ENCODE measurements around the gene EFCAB6.

The EFCAB6 gene

GRCh38 chr22:43541462-43542407 is 270.4 kb downstream of the EFCAB6 start:
- no peak overlapping the region for H3K4me3 ChIP-seq (ENCODE audit: low read depth, low read length)
- H3K27ac ChIP-seq, result no peak overlapping the region
- no peaks in the 10 kb centered on the region for H3K27me3 ChIP-seq (replicated peaks)
- DNase-seq, result no peak
- in situ Hi-C loops (cut with HindIII; ENCODE audit: low pct_ligation_motif_present, low sequenced_read_pairs), result no loop called here
- TF ChIP-seq, protein P1, sequence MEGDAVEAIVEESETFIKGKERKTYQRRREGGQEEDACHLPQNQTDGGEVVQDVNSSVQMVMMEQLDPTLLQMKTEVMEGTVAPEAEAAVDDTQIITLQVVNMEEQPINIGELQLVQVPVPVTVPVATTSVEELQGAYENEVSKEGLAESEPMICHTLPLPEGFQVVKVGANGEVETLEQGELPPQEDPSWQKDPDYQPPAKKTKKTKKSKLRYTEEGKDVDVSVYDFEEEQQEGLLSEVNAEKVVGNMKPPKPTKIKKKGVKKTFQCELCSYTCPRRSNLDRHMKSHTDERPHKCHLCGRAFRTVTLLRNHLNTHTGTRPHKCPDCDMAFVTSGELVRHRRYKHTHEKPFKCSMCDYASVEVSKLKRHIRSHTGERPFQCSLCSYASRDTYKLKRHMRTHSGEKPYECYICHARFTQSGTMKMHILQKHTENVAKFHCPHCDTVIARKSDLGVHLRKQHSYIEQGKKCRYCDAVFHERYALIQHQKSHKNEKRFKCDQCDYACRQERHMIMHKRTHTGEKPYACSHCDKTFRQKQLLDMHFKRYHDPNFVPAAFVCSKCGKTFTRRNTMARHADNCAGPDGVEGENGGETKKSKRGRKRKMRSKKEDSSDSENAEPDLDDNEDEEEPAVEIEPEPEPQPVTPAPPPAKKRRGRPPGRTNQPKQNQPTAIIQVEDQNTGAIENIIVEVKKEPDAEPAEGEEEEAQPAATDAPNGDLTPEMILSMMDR (IDR thresholded peaks at IDR 0.05; ENCODE audit: low read depth, low read length, missing control alignments), result no peak
- H3K36me3 ChIP-seq (replicated peaks), result no peaks in the 10 kb centered on the region

GRCh38 chr22:43541022-43541421 is 271.1 kb downstream of the EFCAB6 start:
- TF ChIP-seq, protein P1 (IDR thresholded peaks at IDR 0.05; ENCODE audit: low read depth, low read length, missing control alignments), result no peak
- H3K27me3 ChIP-seq (replicated peaks), result no peaks in the 10 kb centered on the region

DNA sequence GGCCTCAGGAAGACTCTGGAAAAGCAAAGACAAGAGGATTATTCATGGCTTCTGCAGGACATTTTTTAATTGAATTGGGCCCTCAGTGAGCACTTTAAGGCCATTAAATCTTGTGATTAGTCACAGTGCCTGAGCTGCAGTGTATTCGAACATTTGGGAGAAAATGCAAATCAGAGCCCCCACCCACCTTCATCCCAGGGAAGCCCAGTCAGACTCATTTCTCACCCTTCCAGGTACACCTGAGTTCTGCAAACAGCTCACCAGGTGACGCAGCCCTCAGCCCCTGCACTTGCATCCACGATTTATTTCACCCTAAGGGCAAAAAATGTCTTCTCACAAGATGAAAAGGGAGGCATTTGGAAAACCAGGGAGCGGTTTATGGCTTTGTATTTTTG is 271.6 kb downstream of the EFCAB6 start:
- no peak for DNase-seq
- no peak overlapping the region for H3K4me3 ChIP-seq (ENCODE audit: low read depth, low read length)
- no peak overlapping the region for H3K27ac ChIP-seq
- H3K36me3 ChIP-seq (replicated peaks), result no peaks in the 10 kb centered on the region
- in situ Hi-C loops (cut with HindIII; ENCODE audit: low pct_ligation_motif_present, low sequenced_read_pairs), result no loop called here
- TF ChIP-seq, protein P1 (IDR thresholded peaks at IDR 0.05; ENCODE audit: low read depth, low read length, missing control alignments), result no peak
- H3K27me3 ChIP-seq (replicated peaks), result no peaks in the 10 kb centered on the region

More at GRCh38 chr22:43541022-43541421, 271.1 kb downstream of the EFCAB6 start:
- no peaks in the 10 kb centered on the region for H3K36me3 ChIP-seq (replicated peaks)
- no peak overlapping the region for H3K27ac ChIP-seq
- in situ Hi-C loops (cut with HindIII; ENCODE audit: low pct_ligation_motif_present, low sequenced_read_pairs), result no loop called here
- H3K4me3 ChIP-seq (ENCODE audit: low read depth, low read length), result no peak overlapping the region
- DNase-seq, result no peak

DNA sequence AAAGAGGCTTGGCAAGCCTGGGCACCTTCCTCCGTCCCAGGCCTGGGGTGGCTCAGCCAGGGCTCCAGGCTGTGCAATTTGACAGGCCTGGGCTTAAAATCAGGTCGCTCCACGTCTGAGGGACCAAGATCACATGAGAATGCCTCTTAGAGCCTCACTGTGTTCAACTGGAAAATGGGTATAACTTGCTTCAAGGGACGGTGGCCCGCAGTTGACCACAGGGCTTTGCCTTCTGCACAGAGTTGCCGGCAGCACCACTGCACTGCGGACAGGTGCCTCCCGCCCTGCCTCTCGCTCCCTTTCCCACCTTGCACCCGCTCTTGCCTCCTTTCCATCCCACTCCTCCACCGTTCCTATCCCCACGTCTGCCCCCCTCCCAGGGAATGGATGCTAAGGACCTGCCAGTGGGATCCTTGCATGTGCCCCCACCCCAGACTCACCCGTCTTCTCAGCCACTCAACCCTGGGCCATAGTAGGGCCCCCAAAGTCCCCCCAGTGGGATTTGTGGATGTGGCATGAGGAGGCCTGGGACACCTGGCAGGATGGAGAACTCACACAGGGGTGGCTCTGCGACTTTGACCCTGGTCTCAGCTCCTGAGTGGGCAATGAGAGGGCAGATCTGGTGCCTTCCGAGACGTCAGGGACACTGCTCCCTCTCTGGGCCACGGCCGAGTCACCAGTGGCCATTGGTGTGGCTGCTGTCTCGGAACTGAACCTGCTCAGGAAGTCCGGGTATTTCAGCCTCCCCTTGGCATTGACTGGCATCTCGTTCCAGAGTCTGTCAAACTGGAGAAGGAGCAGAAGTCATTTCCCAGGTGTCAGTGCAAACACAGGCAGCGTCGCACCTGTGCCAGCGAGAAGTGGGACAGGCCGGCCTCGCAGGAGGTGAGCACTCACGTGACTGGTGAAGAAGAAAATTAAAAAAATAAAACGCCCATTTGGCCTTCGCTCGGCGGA is 272.3 kb downstream of the EFCAB6 start:
- Histone ChIP-seq H3K27me3 (replicated peaks) (no peaks in the 10 kb centered on the region), H3K36me3 (replicated peaks) (no peaks in the 10 kb centered on the region), H3K4me3 (ENCODE audit: low read depth, low read length) (no peak overlapping the region), H3K27ac (no peak overlapping the region)
- TF ChIP-seq, protein P1 (IDR thresholded peaks at IDR 0.05; ENCODE audit: low read depth, low read length, missing control alignments), result no peak
- in situ Hi-C loops (cut with HindIII; ENCODE audit: low pct_ligation_motif_present, low sequenced_read_pairs), result no loop called here
- no peak for DNase-seq

GRCh38 chr22:43537019-43537585 is 275.0 kb downstream of the EFCAB6 start:
- Histone ChIP-seq H3K27me3 (replicated peaks) (no peaks in the 10 kb centered on the region), H3K36me3 (replicated peaks) (no peaks in the 10 kb centered on the region), H3K27ac (no peak overlapping the region), H3K4me3 (ENCODE audit: low read depth, low read length) (no peak overlapping the region)
- DNase-seq, result no peak
- in situ Hi-C loops (cut with HindIII; ENCODE audit: low pct_ligation_motif_present, low sequenced_read_pairs), result no loop called here
- TF ChIP-seq, protein P1 (IDR thresholded peaks at IDR 0.05; ENCODE audit: low read depth, low read length, missing control alignments), result no peak
